Skeletal muscle satellite cell (primary cell): Measurements from ENCODE around the gene RRP1B.

ENCODE experiments used
- H3K27me3 ChIP-seq: 2 replicates; pipeline ENCODE4 v1.7.0; 2013; ENCODE audit warnings: low read length; ENCODE audit not compliant: control insufficient read depth, insufficient read depth
- H3K36me3 ChIP-seq: 2 replicates; pipeline ENCODE4 v1.7.0; 2013; ENCODE audit warnings: mild to moderate bottlenecking, control low read depth, low read length; ENCODE audit not compliant: insufficient read depth
- H3K4me1 ChIP-seq: 2 replicates; pipeline ENCODE4 v1.7.0; 2013; ENCODE audit warnings: low read length; ENCODE audit not compliant: control insufficient read depth, insufficient read depth
- H3K4me2 ChIP-seq: 2 replicates; pipeline ENCODE4 v1.7.0; 2013; ENCODE audit warnings: mild to moderate bottlenecking, low read length
- H3K4me3 ChIP-seq: 2 replicates; pipeline ENCODE4 v1.7.0; 2013; ENCODE audit warnings: low read length
- H3K9ac ChIP-seq: 2 replicates; pipeline ENCODE4 v1.7.0; 2013; ENCODE audit warnings: mild to moderate bottlenecking, low read depth, low read length, moderate library complexity
- H3K9me3 ChIP-seq: replicated peaks from 2 replicates; pipeline ENCODE4 v1.7.0; 2013; ENCODE audit warnings: mild to moderate bottlenecking, control low read depth, low read length

RRP1B gene

GRCh38 chr21:43721206-43721605 is 61.8 kb downstream of the RRP1B start:
- H3K4me1 ChIP-seq = peaks cover 36% of the 10 kb centered on the region
- peak overlapping the region; percentile 100 for H3K4me3 ChIP-seq
- H3K9me3 ChIP-seq = no peaks in the 10 kb centered on the region
- H3K4me2 ChIP-seq = peak overlapping the region; percentile 99
- no peaks in the 10 kb centered on the region for H3K27me3 ChIP-seq
- H3K9ac ChIP-seq = no peak overlapping the region
- peaks cover 15% of the 10 kb centered on the region for H3K36me3 ChIP-seq

- Histone ChIP-seq H3K27me3 (no peaks in the 10 kb centered on the region), H3K9me3 (no peaks in the 10 kb centered on the region), H3K36me3 (peaks cover 15% of the 10 kb centered on the region), H3K4me3 (no peak overlapping the region), H3K4me1 (peaks cover 39% of the 10 kb centered on the region), H3K4me2 (no peak overlapping the region), H3K9ac (no peak overlapping the region)
These were observed 62.6 kb downstream of the RRP1B start for GRCh38 chr21:43721939-43722338.

GRCh38 chr21:43723648-43724047 is 64.3 kb downstream of the RRP1B start:
- H3K9ac ChIP-seq = no peak overlapping the region
- H3K27me3 ChIP-seq = no peaks in the 10 kb centered on the region
- peaks cover 15% of the 10 kb centered on the region for H3K36me3 ChIP-seq
- no peak overlapping the region for H3K4me2 ChIP-seq
- no peaks in the 10 kb centered on the region for H3K9me3 ChIP-seq
- no peak overlapping the region for H3K4me3 ChIP-seq
- peaks cover 54% of the 10 kb centered on the region for H3K4me1 ChIP-seq

DNA sequence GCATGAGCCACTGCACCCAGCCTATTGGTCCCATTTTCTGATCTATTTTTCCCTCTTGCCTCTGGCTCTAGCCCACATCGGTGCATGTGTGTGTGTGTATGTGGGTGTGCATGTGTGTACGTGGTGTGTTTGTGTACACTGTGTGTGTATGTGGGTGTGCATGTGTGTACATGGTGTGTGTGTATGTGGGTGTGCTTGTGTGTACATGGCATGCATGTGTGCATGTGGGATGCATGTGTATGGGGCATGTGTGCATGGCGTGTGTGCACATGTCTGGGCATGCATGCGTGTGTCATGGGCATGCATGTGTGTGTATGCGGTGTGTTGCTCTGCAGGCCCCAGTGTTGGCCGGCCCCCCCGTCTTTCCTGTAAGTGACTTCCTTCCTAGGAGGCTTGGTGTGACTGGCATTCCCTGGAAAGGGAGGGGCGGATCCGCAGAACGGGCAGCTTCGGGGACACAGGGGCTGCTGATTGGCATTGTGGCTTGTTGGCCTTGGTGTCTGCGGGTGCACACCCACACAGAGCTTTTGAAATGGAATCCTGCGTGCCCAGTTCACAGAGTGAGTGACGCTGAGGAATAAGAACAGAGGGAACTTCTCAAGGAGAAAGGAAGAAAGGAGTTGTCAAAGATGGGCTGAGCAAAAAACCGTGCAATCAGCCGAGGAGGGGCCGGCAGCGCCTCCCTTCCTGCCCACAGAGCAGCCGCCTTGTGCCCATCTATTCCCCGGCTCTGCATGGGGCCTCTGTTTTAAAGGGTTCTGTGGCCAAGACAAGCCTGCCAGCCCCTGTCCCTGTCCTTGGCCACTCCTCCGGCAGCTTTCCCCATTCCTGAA is 67.5 kb downstream of the RRP1B start:
- H3K4me2 ChIP-seq = peak overlapping the region; percentile 79
- no peaks in the 10 kb centered on the region for H3K27me3 ChIP-seq
- no peaks in the 10 kb centered on the region for H3K9me3 ChIP-seq
- H3K36me3 ChIP-seq = peaks cover 11% of the 10 kb centered on the region
- peak overlapping the region; percentile 57 for H3K9ac ChIP-seq
- H3K4me3 ChIP-seq = peak overlapping the region; percentile 53
- peaks cover 51% of the 10 kb centered on the region for H3K4me1 ChIP-seq

DNA sequence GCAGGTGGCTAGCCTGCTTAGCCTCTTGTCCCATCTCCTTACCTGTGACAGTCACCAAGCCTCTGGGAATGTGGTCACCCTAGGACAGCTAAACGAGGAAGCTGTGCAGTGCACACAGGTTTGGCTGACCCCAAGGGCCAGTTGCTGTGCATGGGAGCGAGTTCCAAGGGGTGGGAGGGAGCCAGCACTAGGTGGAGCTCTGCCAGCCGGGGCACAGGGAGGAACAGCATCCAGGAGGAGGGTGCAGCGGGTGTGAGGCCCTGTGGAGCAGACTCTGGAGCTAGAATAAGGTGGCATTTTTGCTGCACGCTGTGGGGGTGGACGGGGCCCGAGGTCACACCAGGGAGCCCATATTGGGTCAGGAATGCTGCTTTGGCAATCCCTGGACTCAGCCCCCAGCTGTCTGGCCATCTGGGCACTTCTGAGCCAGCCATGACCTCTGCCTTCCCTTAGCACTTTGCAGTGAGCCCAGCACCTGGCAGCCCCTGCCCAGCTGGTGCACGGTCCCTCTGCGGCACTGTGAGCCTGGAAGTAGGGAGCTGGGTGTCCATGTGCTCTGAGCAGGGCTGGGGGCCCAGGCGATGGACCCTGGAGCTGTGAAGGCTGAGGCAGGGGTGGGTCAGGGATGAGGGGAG is 68.3 kb downstream of the RRP1B start:
- H3K9me3 ChIP-seq = no peaks in the 10 kb centered on the region
- peaks cover 11% of the 10 kb centered on the region for H3K36me3 ChIP-seq
- peaks cover 54% of the 10 kb centered on the region for H3K4me1 ChIP-seq
- H3K9ac ChIP-seq = peak overlapping the region; percentile 57
- peak overlapping the region; percentile 53 for H3K4me3 ChIP-seq
- H3K4me2 ChIP-seq = peak overlapping the region; percentile 79
- no peaks in the 10 kb centered on the region for H3K27me3 ChIP-seq

GRCh38 chr21:43728154-43728466 is 68.8 kb downstream of the RRP1B start:
- peaks cover 11% of the 10 kb centered on the region for H3K36me3 ChIP-seq
- H3K4me2 ChIP-seq = peak overlapping the region; percentile 79
- H3K27me3 ChIP-seq = no peaks in the 10 kb centered on the region
- peak overlapping the region; percentile 53 for H3K4me3 ChIP-seq
- H3K9ac ChIP-seq = peak overlapping the region; percentile 57
- no peaks in the 10 kb centered on the region for H3K9me3 ChIP-seq
- peaks cover 57% of the 10 kb centered on the region for H3K4me1 ChIP-seq

- Histone ChIP-seq H3K9me3 (no peaks in the 10 kb centered on the region), H3K9ac (peak overlapping the region; percentile 57), H3K36me3 (peaks cover 7% of the 10 kb centered on the region), H3K4me2 (peak overlapping the region; percentile 79), H3K4me1 (peaks cover 64% of the 10 kb centered on the region), H3K27me3 (no peaks in the 10 kb centered on the region), H3K4me3 (peak overlapping the region; percentile 58)
These were observed 69.4 kb downstream of the RRP1B start for GRCh38 chr21:43728467-43729390.

- no peak overlapping the region for H3K4me3 ChIP-seq
- no peaks in the 10 kb centered on the region for H3K27me3 ChIP-seq
- H3K4me1 ChIP-seq = peaks cover 70% of the 10 kb centered on the region
- peaks cover 9% of the 10 kb centered on the region for H3K36me3 ChIP-seq
- H3K9ac ChIP-seq = peak overlapping the region; percentile 15
- H3K9me3 ChIP-seq = no peaks in the 10 kb centered on the region
- peak overlapping the region; percentile 70 for H3K4me2 ChIP-seq
These were observed 72.1 kb downstream of the RRP1B start for GRCh38 chr21:43731476-43731875.

GRCh38 chr21:43731891-43732711 is 72.7 kb downstream of the RRP1B start:
- Histone ChIP-seq H3K4me3 (peak overlapping the region; percentile 29), H3K4me1 (peaks cover 64% of the 10 kb centered on the region), H3K4me2 (peak overlapping the region; percentile 70), H3K36me3 (peaks cover 15% of the 10 kb centered on the region), H3K27me3 (no peaks in the 10 kb centered on the region), H3K9ac (peak overlapping the region; percentile 15), H3K9me3 (no peaks in the 10 kb centered on the region)

DNA sequence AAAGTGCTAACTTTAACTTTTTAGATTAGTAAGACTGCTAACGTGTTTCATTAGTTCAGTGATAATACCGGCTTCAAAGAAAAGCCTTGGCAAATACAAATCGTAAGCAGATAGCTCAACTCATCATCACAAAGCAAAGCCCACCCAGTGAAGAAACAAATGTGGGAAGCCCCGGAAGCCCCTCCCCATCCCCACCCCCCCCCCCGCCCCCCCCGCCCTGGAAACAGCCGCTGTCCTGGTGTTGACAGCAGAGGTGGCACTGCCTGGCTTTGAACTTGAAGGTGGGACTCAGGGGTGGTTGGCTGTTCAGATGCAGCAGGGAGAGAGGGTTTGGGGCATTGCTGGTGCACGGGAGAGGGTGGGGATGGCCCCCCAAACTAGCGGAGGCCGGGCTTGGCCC is 73.7 kb downstream of the RRP1B start:
- Histone ChIP-seq H3K9ac (peak overlapping the region; percentile 12), H3K4me1 (peaks cover 54% of the 10 kb centered on the region), H3K36me3 (peaks cover 20% of the 10 kb centered on the region), H3K4me2 (peak overlapping the region; percentile 73), H3K9me3 (no peaks in the 10 kb centered on the region), H3K4me3 (peak overlapping the region; percentile 41), H3K27me3 (no peaks in the 10 kb centered on the region)
